ENCODE data around the gene MBP.

- TF ChIP-seq POLR2A (IDR thresholded peaks at IDR 0.05), result peak; percentile 58 to 62
- no peak for TF ChIP-seq CTCF (IDR thresholded peaks at IDR 0.05 in 4 of 5, conservative IDR thresholded peaks at IDR 0.05 in 1 of 5)
Measured at GRCh38 chr18:77108001-77108692, 24.4 kb downstream of the MBP start.

Data from gastrocnemius medialis (tissue), 4 donors.